AG09319 (cell line): ENCODE measurements around the gene SCAPER.

Source experiments
- DNase-seq: peaks from one replicate; pipeline ENCODE4 v3.0.0-alpha.2; 2010; ENCODE audit warnings: low read depth; ENCODE audit errors: extremely low read depth
- CTCF ChIP-seq: IDR thresholded peaks from 2 replicates; pipeline ENCODE4 v1.5.1; 2011; ENCODE audit warnings: low read depth, mild to moderate bottlenecking, inconsistent platforms, low read length, moderate library complexity

Gene SCAPER

DNA sequence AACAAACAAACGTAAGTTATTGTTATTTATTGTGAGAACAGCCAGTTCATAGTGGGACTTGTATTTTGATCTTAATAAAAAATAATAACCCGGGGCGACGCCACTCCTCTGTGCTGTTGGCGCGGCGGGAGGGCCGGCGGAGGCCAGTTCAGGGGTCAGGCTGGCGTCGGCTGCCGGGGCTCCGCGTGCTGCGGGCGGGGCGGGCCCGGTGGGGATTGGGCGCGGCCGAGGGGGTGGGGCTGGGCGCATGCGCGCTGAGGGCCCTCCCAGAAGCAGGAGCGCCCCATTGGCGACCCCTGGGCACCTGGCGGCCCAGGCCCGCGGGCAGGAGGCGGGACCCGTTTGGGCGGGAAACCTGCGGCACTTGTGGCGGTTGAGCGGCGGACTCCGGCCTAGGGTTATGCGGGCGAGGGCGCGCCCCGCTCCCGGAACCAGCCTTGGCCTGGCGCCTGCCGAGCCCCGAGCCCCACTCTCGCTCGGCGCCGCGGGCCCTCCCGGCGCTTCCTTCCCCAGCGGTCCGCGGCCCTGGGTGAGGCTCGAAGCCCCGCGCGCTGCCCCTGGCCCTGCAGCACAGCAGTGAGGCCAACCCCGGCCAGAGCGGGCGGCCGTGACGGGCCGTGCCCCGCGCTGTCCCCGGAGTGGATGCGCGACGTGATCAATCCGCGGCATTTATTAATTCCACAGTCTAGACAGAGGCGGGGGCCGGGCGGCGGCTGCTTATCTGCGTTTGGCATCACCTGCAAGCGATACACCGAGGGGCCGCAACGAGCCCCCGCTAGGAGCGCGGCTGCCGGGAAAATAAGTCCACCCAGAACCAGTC, 562.5 kb downstream of the SCAPER start:
- DNase-seq: no peak
- no peak for TF ChIP-seq CTCF

DNA sequence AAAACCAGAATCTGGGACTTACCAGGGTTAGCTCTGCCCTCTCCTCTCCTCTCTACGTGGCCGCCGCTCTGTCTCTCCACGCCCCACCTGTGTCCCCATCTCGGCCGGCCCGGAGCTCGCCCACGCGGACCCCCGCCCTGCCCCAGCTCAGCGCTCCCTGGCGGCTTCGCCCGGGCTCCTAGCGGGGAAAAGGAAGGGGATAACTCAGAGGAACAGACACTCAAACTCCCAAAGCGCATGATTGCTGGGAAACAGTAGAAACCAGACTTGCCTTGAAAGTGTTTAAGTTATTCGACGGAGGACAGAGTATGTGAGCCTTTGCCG, 563.1 kb downstream of the SCAPER start:
- no peak for DNase-seq
- TF ChIP-seq CTCF: no peak

GRCh38 chr15:76341366-76342057, 563.6 kb downstream of the SCAPER start:
- TF ChIP-seq CTCF: no peak
- DNase-seq: no peak

- no peak; the same call in none of the 2 replicates for TF ChIP-seq CTCF
- DNase-seq: no peak
Observed at GRCh38 chr15:76340803-76341365, 564.3 kb downstream of the SCAPER start.

DNA sequence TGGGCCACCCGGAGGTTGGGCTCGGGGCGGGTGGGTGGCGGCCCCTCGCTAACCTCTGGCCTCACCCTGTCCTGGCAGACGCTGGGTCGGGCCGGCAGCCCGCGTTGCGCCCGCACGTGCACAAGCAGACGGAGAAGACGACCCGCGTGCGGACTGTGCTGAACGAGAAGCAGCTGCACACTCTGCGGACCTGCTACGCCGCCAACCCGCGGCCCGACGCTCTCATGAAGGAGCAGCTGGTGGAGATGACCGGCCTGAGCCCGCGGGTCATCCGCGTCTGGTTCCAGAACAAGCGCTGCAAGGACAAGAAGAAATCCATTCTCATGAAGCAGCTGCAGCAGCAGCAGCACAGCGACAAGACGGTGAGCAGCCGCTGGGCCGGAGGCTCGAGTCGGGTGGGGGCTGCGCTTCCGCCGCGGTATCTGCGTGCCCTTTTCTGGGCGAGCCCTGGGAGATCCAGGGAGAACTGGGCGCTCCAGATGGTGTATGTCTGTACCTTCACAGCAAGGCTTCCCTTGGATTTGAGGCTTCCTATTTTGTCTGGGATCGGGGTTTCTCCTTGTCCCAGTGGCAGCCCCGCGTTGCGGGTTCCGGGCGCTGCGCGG, 564.8 kb downstream of the SCAPER start:
- no peak for TF ChIP-seq CTCF
- DNase-seq: no peak

DNA sequence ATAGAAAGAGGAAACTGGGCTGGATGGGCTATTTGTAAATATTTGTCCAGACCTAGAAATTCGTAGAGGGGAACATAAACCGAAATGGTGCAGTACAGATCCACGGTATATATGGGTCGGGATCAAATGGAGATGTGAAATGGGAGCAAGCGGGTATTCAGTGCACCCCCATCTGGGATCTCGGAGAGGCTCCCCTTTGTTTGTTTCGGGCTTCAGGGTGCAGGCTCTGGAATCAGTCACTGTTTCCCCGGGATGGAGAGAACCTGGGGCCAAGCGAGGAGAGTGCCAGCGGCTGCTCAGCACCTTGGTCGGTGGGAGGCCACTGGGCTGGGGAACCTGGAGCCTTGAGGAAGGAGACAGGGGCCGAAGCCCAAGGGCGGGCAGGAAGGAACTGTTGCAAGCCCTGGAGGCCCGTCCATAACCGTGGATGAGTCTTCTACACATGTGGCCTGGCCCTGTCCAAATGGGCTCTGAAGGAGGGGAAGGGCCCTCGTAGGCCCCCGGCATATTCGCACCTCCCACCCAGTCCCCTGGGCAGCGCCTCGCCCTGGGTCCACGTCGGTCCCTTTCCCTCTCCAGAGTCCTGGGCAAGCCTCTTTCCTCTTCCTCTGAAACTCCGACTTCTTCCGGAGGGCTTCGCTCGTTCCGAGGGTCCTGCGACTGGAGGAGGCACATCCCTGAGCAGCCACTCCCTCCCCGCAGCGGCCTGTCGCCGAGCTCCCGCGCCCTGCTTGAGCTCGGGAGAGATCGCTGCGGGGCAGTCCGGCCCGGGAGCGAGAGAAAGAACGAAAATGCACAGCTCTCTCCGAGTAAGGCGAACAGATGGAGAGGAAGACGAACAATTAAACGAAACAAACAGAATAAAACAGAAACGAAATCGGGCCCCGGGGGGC, 565.6 kb downstream of the SCAPER start:
- DNase-seq: no peak
- no peak for TF ChIP-seq CTCF
